PC-3 (cell line): ENCODE measurements around the gene CCR2. TPM values are rescaled to one million over a fixed set of nuclear protein-coding genes. Genes with fewer than 3 reads are reported as not detected.

Experiments
- ATAC-seq: fragments of 200-7000 bp; cut with Tn5 transposase; 2 replicates; pipeline ENCODE4 v1.9.1; 2020; ENCODE audit warnings: mild to moderate bottlenecking, moderate library complexity
- BruUV-seq: library from RNA; stranded (reverse); fragments of 400-500 nt; replicated peaks from 2 replicates; lab custom pipeline; 2021; lab: Mats Ljungman, UMichigan
- CTCF ChIA-PET: fragments of 300-600 bp; sonication (Branson Sonifier 250); formaldehyde crosslinking; loops from one replicate; lab custom pipeline; 2022; ENCODE audit warnings: antibody characterized with exemption; lab: Charles Lee
- POLR2A ChIA-PET: fragments of 300-600 bp; sonication (Branson Sonifier 250); formaldehyde crosslinking; loops from one replicate; lab custom pipeline; 2022; ENCODE audit warnings: antibody characterized with exemption; ENCODE audit not compliant: unreplicated experiment; lab: Charles Lee
- DNase-seq: peaks from one replicate; pipeline ENCODE4 v3.0.0-alpha.2; 2015
- H2AFZ ChIP-seq: fragments of 300-600 bp; sonication (generic); 2 replicates; pipeline ENCODE4 v1.6.0; 2016; ENCODE audit warnings: antibody characterized with exemption, low read length
- H3F3A ChIP-seq: fragments of 300-600 bp; sonication (generic); one replicate; pipeline ENCODE4 v1.6.0; 2017; ENCODE audit warnings: antibody characterized with exemption, low read length, control low read depth, mild to moderate bottlenecking; ENCODE audit not compliant: unreplicated experiment
- H3K27ac ChIP-seq: fragments of 300-600 bp; sonication (generic); 2 replicates; pipeline ENCODE4 v1.5.1; 2016; ENCODE audit warnings: mild to moderate bottlenecking, low read length
- H3K27me3 ChIP-seq: fragments of 300-600 bp; sonication (generic); 2 replicates; pipeline ENCODE4 v1.6.1; 2016; ENCODE audit warnings: low read length, mixed read lengths
- H3K36me3 ChIP-seq: fragments of 300-600 bp; sonication (generic); 2 replicates; pipeline ENCODE4 v1.6.1; 2016; ENCODE audit warnings: low read depth, mixed run types, low read length, mixed read lengths
- H3K4me1 ChIP-seq: fragments of 300-600 bp; sonication (generic); 2 replicates; pipeline ENCODE4 v1.5.1; 2016; ENCODE audit warnings: low read length; ENCODE audit not compliant: insufficient read depth
- H3K4me2 ChIP-seq: fragments of 300-600 bp; sonication (generic); 2 replicates; pipeline ENCODE4 v1.6.0; 2016; ENCODE audit warnings: low read length
- H3K4me3 ChIP-seq: fragments of 300-600 bp; sonication (generic); 2 replicates; pipeline ENCODE4 v1.5.1; 2016; ENCODE audit warnings: mild to moderate bottlenecking, low read length, mixed read lengths
- H3K79me2 ChIP-seq: fragments of 300-600 bp; sonication (generic); 2 replicates; pipeline ENCODE4 v1.6.1; 2017; ENCODE audit warnings: low read length, mixed read lengths
- H3K9ac ChIP-seq: fragments of 300-600 bp; sonication (generic); 2 replicates; pipeline ENCODE4 v1.6.0; 2016; ENCODE audit warnings: mild to moderate bottlenecking, low read length
- H3K9me2 ChIP-seq: fragments of 300-600 bp; sonication (generic); replicated peaks from 2 replicates; pipeline ENCODE4 v1.6.1; 2016; ENCODE audit warnings: mixed run types, low read length, mixed read lengths
- H3K9me3 ChIP-seq: fragments of 300-600 bp; sonication (generic); 2 replicates; pipeline ENCODE4 v1.6.1; 2016; ENCODE audit warnings: low read length, mixed read lengths
- H4K20me1 ChIP-seq: fragments of 300-600 bp; sonication (generic); 2 replicates; pipeline ENCODE4 v1.6.1; 2016; ENCODE audit warnings: low read length, mixed read lengths
- EZH2 ChIP-seq: fragments of 300-600 bp; sonication (generic); IDR thresholded peaks from one replicate; pipeline ENCODE4 v1.6.1; 2017; ENCODE audit warnings: antibody characterized with exemption, mild to moderate bottlenecking, low read length; ENCODE audit not compliant: unreplicated experiment
- EZH2phosphoT487 ChIP-seq: fragments of 300-600 bp; sonication (generic); IDR thresholded peaks from 2 replicates; pipeline ENCODE4 v1.6.1; 2018; ENCODE audit warnings: mild to moderate bottlenecking, antibody characterized with exemption, low read length, borderline replicate concordance
- intact Hi-C: fragments of 100-400 bp; cut with micrococcal nuclease; formaldehyde crosslinking; loops from 2 replicates; pipeline ENCODE4 v1.9.0; 2023
- total RNA-seq: library from RNA; depleted of rRNA; stranded (reverse); fragments of >200 nt; gene quantifications from 2 replicates; pipeline ENCODE4 v1.2.3, GENCODE V29; 2014
- TF ChIP-seq, protein P1 (sequence below): fragments of 300-600 bp; sonication (generic); conservative IDR thresholded peaks from 2 replicates; pipeline ENCODE4 v1.5.1; 2017; ENCODE audit warnings: antibody characterized with exemption, low read depth, mild to moderate bottlenecking, low read length

The CCR2 gene
- total RNA-seq, 1 experiment from 2014 or later = not detected

DNA sequence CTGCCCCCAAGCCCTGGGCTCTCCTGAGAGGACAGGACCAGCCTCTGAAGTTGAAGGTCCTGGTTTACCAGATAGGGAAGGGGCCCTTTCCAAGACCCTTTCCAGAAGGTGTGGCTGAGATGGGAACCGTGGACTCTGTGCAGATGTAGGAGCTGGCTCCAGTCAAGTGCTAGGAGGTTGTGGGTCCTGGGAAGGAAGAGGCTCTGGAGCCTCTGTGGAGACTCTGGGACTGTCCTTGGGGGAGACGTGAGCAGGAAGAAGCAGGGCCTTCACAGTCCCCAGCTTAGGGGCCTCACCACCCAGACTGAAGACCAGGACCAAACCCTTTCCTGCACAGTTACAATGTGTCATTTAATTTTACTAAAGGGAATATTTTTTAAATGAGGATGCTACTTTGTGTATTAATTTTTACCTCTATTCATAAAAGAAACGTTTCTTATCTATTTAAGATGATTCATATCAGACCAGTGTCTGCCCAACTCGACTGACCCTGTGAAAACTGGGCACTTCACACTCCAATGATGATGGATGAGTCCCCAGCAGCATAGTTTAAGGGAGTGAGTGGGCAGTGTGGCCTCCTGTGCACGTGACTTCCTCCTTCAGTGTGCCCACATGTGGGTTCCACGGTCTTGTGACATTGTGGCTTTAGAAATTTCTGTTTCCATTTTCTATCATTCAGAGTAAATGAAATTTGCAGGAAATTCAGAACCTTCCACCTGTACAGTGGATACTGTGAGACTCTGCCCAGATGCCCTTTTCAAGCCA is 42.0 kb downstream of the CCR2 start:
- Histone ChIP-seq H3F3A (no peaks in the 10 kb centered on the region), H3K9ac (no peak overlapping the region), H3K4me1 (peaks cover 12% of the 10 kb centered on the region; the same call in 1 of the 2 replicates), H3K27me3 (no peaks in the 10 kb centered on the region), H3K36me3 (no peaks in the 10 kb centered on the region), H3K27ac (no peak overlapping the region), H3K79me2 (no peaks in the 10 kb centered on the region), H3K9me2 (no peaks in the 10 kb centered on the region), H3K4me2 (no peak overlapping the region), H3K9me3 (no peaks in the 10 kb centered on the region), H4K20me1 (no peaks in the 10 kb centered on the region), H3K4me3 (no peak overlapping the region), H2AFZ (no peak overlapping the region)
- no peak for ATAC-seq
- ChIA-PET POLR2A (no interaction called here), CTCF (no interaction called here)
- no TSS peak for BruUV-seq
- no peak for DNase-seq
- TF ChIP-seq, protein P1, sequence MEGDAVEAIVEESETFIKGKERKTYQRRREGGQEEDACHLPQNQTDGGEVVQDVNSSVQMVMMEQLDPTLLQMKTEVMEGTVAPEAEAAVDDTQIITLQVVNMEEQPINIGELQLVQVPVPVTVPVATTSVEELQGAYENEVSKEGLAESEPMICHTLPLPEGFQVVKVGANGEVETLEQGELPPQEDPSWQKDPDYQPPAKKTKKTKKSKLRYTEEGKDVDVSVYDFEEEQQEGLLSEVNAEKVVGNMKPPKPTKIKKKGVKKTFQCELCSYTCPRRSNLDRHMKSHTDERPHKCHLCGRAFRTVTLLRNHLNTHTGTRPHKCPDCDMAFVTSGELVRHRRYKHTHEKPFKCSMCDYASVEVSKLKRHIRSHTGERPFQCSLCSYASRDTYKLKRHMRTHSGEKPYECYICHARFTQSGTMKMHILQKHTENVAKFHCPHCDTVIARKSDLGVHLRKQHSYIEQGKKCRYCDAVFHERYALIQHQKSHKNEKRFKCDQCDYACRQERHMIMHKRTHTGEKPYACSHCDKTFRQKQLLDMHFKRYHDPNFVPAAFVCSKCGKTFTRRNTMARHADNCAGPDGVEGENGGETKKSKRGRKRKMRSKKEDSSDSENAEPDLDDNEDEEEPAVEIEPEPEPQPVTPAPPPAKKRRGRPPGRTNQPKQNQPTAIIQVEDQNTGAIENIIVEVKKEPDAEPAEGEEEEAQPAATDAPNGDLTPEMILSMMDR = no peak
- no peak for TF ChIP-seq EZH2phosphoT487
- intact Hi-C loops = no loop called here

DNA sequence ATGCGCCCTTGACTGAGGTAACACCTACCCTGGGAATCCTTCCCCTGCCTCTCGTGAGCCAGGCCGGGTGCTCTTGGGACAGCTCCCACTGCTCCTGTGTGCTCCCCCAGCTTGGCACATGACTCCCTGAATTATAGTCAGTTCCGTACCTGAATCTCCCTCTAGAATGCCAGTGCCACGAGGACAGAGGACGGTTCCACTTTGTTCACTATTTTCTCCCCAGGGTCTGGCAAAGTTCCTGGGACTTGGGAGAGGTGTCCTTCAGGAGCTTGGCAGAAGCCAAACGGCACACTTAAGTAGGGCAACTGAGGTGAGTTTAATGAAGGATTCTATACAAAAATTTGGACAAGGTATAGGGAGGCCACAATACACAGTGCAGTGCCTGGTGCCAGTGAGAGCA is 43.2 kb downstream of the CCR2 start:
- H3K9me2 ChIP-seq = no peaks in the 10 kb centered on the region
- no peak for TF ChIP-seq EZH2phosphoT487
- TF ChIP-seq, protein P1 = no peak
- TF ChIP-seq EZH2 = no peak
- no peaks in the 10 kb centered on the region for H3K79me2 ChIP-seq
- H3K36me3 ChIP-seq = no peaks in the 10 kb centered on the region
- H3K9me3 ChIP-seq = no peaks in the 10 kb centered on the region
- H2AFZ ChIP-seq = no peak overlapping the region
- H3K4me2 ChIP-seq = no peak overlapping the region
- H3K27ac ChIP-seq = no peak overlapping the region
- no peak overlapping the region for H3K9ac ChIP-seq
- H3K4me1 ChIP-seq = peaks cover 12% of the 10 kb centered on the region; the same call in 1 of the 2 replicates
- no peak overlapping the region for H3K4me3 ChIP-seq
- DNase-seq = no peak
- H3K27me3 ChIP-seq = no peaks in the 10 kb centered on the region
- BruUV-seq = no TSS peak
- ATAC-seq = no peak
- ChIA-PET CTCF (no interaction called here), POLR2A (no interaction called here)
- intact Hi-C loops = no loop called here
- no peaks in the 10 kb centered on the region for H4K20me1 ChIP-seq
- no peaks in the 10 kb centered on the region for H3F3A ChIP-seq

DNA sequence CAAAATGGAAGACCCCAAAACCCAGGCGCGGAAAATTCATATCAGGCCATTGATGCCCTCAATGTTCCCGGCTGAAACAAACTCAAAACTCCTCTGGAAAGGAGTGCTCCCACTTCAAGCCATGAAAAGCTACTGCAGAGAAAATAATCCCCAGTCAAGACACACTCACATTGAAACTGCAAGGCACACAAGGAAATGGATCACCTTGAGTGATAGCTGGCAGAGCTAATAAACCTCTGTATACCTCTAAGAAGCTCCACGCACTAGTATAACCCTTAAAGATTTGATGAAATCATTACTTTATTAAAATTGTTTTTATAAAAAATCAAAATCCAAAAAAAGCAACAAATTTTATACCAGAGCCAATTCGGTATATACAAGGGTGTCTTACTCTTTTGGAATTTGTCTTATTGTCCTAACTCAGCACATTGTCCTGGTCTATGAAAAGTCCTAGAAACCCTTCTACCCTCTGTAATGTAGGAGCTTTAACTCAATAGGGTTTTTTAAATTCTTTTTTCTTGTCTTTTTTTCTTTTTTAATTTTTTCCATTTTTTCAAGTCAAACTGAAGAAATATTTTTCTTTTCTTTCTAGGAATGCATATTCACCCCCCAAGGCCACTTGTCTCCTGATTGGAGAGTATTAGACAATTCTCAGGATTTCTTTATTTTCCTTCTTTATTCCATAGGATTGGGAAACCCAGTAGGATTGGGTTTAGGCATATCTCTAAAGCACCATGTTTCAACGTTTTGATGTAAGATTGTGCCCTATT is 44.5 kb downstream of the CCR2 start:
- intact Hi-C loops = no loop called here

More for the DNA sequence above, 44.5 kb downstream of the CCR2 start:
- Histone ChIP-seq H3K27me3 (no peaks in the 10 kb centered on the region), H3K4me2 (no peak overlapping the region), H2AFZ (no peak overlapping the region), H3K9ac (no peak overlapping the region), H3K36me3 (no peaks in the 10 kb centered on the region), H3K4me3 (no peak overlapping the region), H3K9me3 (no peaks in the 10 kb centered on the region), H4K20me1 (no peaks in the 10 kb centered on the region), H3K4me1 (peaks cover 12% of the 10 kb centered on the region; the same call in 1 of the 2 replicates), H3F3A (no peaks in the 10 kb centered on the region), H3K9me2 (no peaks in the 10 kb centered on the region), H3K27ac (no peak overlapping the region), H3K79me2 (no peaks in the 10 kb centered on the region)
- ATAC-seq (no peak), DNase-seq (no peak)
- BruUV-seq = no TSS peak
- ChIA-PET POLR2A (no interaction called here), CTCF (no interaction called here)
- TF ChIP-seq, protein P1 = no peak
